Measurements from ENCODE around the gene KAZN.

The KAZN gene

GRCh38 chr1:14763977-14764376 lies 165.5 kb downstream of the KAZN start:
- no peak for DNase-seq (ENCODE audit: low spot score)
- no peak for FAIRE-seq

GRCh38 chr1:14765773-14766172 lies 167.3 kb downstream of the KAZN start:
- DNase-seq (ENCODE audit: low spot score) (no peak), FAIRE-seq (no peak)

- no peak for FAIRE-seq
- no peak for DNase-seq (ENCODE audit: low spot score)
Observed at GRCh38 chr1:14767075-14767474, 168.6 kb downstream of the KAZN start.

GRCh38 chr1:14768582-14769304 lies 170.3 kb downstream of the KAZN start:
- no peak for DNase-seq (ENCODE audit: low spot score)
- FAIRE-seq = no peak

GRCh38 chr1:14769486-14770274 lies 171.2 kb downstream of the KAZN start:
- FAIRE-seq = no peak

GRCh38 chr1:14773396-14774025 lies 175.0 kb downstream of the KAZN start:
- DNase-seq (ENCODE audit: low spot score) = no peak
- no peak for FAIRE-seq

More at GRCh38 chr1:14769486-14770274, 171.2 kb downstream of the KAZN start:
- DNase-seq (ENCODE audit: low spot score) = no peak

- DNase-seq (ENCODE audit: low spot score) = no peak
- no peak for FAIRE-seq
Observed at GRCh38 chr1:14774225-14774624, 175.7 kb downstream of the KAZN start.

GRCh38 chr1:14774988-14775387 lies 176.5 kb downstream of the KAZN start:
- no peak for DNase-seq (ENCODE audit: low spot score)
- no peak for FAIRE-seq

- FAIRE-seq = no peak
Observed at GRCh38 chr1:14775434-14775833, 176.9 kb downstream of the KAZN start.

GRCh38 chr1:14777516-14778506 lies 179.3 kb downstream of the KAZN start:
- FAIRE-seq (no peak), DNase-seq (ENCODE audit: low spot score) (no peak)

More at GRCh38 chr1:14775434-14775833, 176.9 kb downstream of the KAZN start:
- DNase-seq (ENCODE audit: low spot score) = no peak

GRCh38 chr1:14778541-14778897 lies 180.0 kb downstream of the KAZN start:
- no peak for DNase-seq (ENCODE audit: low spot score)
- no peak for FAIRE-seq

GRCh38 chr1:14778898-14779865 lies 180.7 kb downstream of the KAZN start:
- peak; percentile 41 for DNase-seq (ENCODE audit: low spot score)
- FAIRE-seq = no peak

- DNase-seq (ENCODE audit: low spot score) (no peak), FAIRE-seq (no peak)
Observed at GRCh38 chr1:14780271-14780670, 181.8 kb downstream of the KAZN start.

GRCh38 chr1:14781811-14782210 lies 183.3 kb downstream of the KAZN start:
- FAIRE-seq = no peak
- DNase-seq (ENCODE audit: low spot score) = no peak

GRCh38 chr1:14782741-14783591 lies 184.5 kb downstream of the KAZN start:
- FAIRE-seq = no peak
- no peak for DNase-seq (ENCODE audit: low spot score)

- DNase-seq (ENCODE audit: low spot score) (no peak), FAIRE-seq (no peak)
Observed at GRCh38 chr1:14783592-14783886, 185.1 kb downstream of the KAZN start.

- no peak for FAIRE-seq
- DNase-seq (ENCODE audit: low spot score) = no peak
Observed at GRCh38 chr1:14784790-14785773, 186.6 kb downstream of the KAZN start.

- DNase-seq (ENCODE audit: low spot score) = no peak
- FAIRE-seq = no peak
Observed at GRCh38 chr1:14786109-14786675, 187.7 kb downstream of the KAZN start.

Measured in urothelium cell line (cell line).